ENCODE measurements around the gene ACP7. TPM values are rescaled to one million over a fixed set of nuclear protein-coding genes. Genes with fewer than 3 reads are reported as not detected.
"Not testable (repeated sequence)": the region's sequence is repeated elsewhere in the genome, so short reads cannot be mapped to it uniquely, and the experiment has no call there.

ACP7 gene
- total and polyA plus RNA-seq, 2 of the 8 experiments (the other 6 are each of a cell fraction or from before 2014, with no cell fraction given) = 0.27 to 0.50 TPM

- H2BK12ac ChIP-seq (ENCODE audit: low read depth, low read length); H4K91ac ChIP-seq (replicated peaks; ENCODE audit: insufficient read length, low read length); H3K23me2 ChIP-seq (ENCODE audit: low read depth, low read length); H3K18ac ChIP-seq (ENCODE audit: extremely low read depth, low read length); H2BK15ac ChIP-seq (ENCODE audit: low read length); H3K79me1 ChIP-seq (ENCODE audit: low read depth, low read length); H3K9ac ChIP-seq (replicated peaks in 1 of 4; ENCODE audit: extremely low read depth in 1 of 4, low read depth in 3 of 4, low read length in 3 of 4); H3K36me3 ChIP-seq (ENCODE audit: control insufficient read depth in 2 of 4, insufficient read depth in 4 of 4, low read length in 3 of 4); H2AFZ ChIP-seq (ENCODE audit: low read length); H3K14ac ChIP-seq (ENCODE audit: insufficient read length); H3K27me3 ChIP-seq (replicated peaks in 1 of 4; ENCODE audit: control insufficient read depth in 3 of 4, extremely low read depth in 1 of 4, insufficient read depth in 3 of 4, low read length in 3 of 4); H3K27ac ChIP-seq (ENCODE audit: low read depth, low read length); H3K23ac ChIP-seq (ENCODE audit: insufficient read length); H3K9me3 ChIP-seq (ENCODE audit: insufficient read depth in 2 of 2, low read depth in 1 of 2, low read length in 1 of 2); H2BK20ac ChIP-seq (ENCODE audit: low read length); H3K4ac ChIP-seq (replicated peaks; ENCODE audit: insufficient read length, low read depth, low read length); H3K4me1 ChIP-seq (replicated peaks in 1 of 4; ENCODE audit: control insufficient read depth in 3 of 4, insufficient read depth in 4 of 4, low read length in 3 of 4); H4K8ac ChIP-seq (ENCODE audit: extremely low read depth, insufficient read depth, low read length); FAIRE-seq; DNase-seq (ENCODE audit: low read depth in 1 of 2, low spot score in 2 of 2); H2BK120ac ChIP-seq (replicated peaks; ENCODE audit: low read depth, low read length); H3K4me2 ChIP-seq (ENCODE audit: insufficient read depth in 1 of 2, low read depth in 2 of 2, low read length in 2 of 2); H3K4me3 ChIP-seq (ENCODE audit: extremely low read depth in 1 of 4, insufficient read depth in 2 of 4, low read depth in 3 of 4, low read length in 4 of 4); H4K5ac ChIP-seq (ENCODE audit: insufficient read length, low read depth, low read length); H2AK5ac ChIP-seq (ENCODE audit: low read depth, low read length); H2BK5ac ChIP-seq (ENCODE audit: low read depth, low read length); H4K20me1 ChIP-seq (replicated peaks in 1 of 2; ENCODE audit: control insufficient read depth in 1 of 2, insufficient read depth in 2 of 2, low read length in 2 of 2); H3K79me2 ChIP-seq (ENCODE audit: control insufficient read depth in 1 of 2, insufficient read depth in 2 of 2, low read length in 2 of 2); H3K56ac ChIP-seq (replicated peaks; ENCODE audit: insufficient read length, low read depth, low read length): not testable (repeated sequence)
- CTCF ChIA-PET (ENCODE audit: partially characterized antibody) = interaction anchor here (1.0 kb wide), 2 partner anchors 70 to 124 kb away, joined by 3 read pairs; no protein-coding TSS in a partner anchor
- WGBS, 2 experiments (ENCODE audit: extremely low coverage in 1 of 2, insufficient coverage in 1 of 2, insufficient read length in 1 of 2, insufficient replicate concordance in 2 of 2, low coverage in 1 of 2, low lambda C conversion rate in 2 of 2, missing lambda C conversion rate in 1 of 2) = 79% methylated on average over 8 of the region's 8 CpGs; no CpG with 5 or more reads in 1 of the 2 experiments
- POLR2A ChIA-PET (ENCODE audit: partially characterized antibody) = interaction anchor here (0.6 kb wide), 1 partner anchor 319 kb away, joined by 3 read pairs; the partner anchor contains the start of gene RPS16
Measured at GRCh38 chr19:39117023-39117422, 32.9 kb downstream of the ACP7 start.
